ENCODE data around the gene ZNF286A.
"Not testable (repeated sequence)": the region's sequence is repeated elsewhere in the genome, so short reads cannot be mapped to it uniquely, and the experiment has no call there.

The ZNF286A gene

GRCh38 chr17:15704239-15704638 is 4.7 kb downstream of the ZNF286A start:
- DNase-seq, result not testable (repeated sequence)

- not testable (repeated sequence) for DNase-seq
Observed at GRCh38 chr17:15704813-15705212, 5.3 kb downstream of the ZNF286A start.

GRCh38 chr17:15708879-15709278 is 9.3 kb downstream of the ZNF286A start:
- not testable (repeated sequence) for DNase-seq

- DNase-seq, result not testable (repeated sequence)
Observed at GRCh38 chr17:15716601-15717563, 17.3 kb downstream of the ZNF286A start.

- DNase-seq, result not testable (repeated sequence)
Observed at GRCh38 chr17:15730535-15730934, 31.0 kb downstream of the ZNF286A start.

GRCh38 chr17:15731900-15732299 is 32.3 kb downstream of the ZNF286A start, which contains the start of gene TBC1D26:
Gene TBC1D26, plus strand, starts transcription at chr17:15732283. Its CDS starts 3,066 bp downstream, at chr17:15735349.
- not testable (repeated sequence) for DNase-seq

- DNase-seq, result not testable (repeated sequence)
Observed at GRCh38 chr17:15733174-15733789, 33.7 kb downstream of the ZNF286A start.

- DNase-seq, result not testable (repeated sequence)
Observed at GRCh38 chr17:15736578-15736977, 37.0 kb downstream of the ZNF286A start.

GRCh38 chr17:15738066-15738465 is 38.5 kb downstream of the ZNF286A start:
- no peak for DNase-seq

GRCh38 chr17:15739259-15739658 is 39.7 kb downstream of the ZNF286A start:
- DNase-seq, result not testable (repeated sequence)

GRCh38 chr17:15740041-15740440 is 40.5 kb downstream of the ZNF286A start:
- DNase-seq, result not testable (repeated sequence)

GRCh38 chr17:15740570-15741120 is 41.1 kb downstream of the ZNF286A start:
- DNase-seq, result no peak

GRCh38 chr17:15741624-15742023 is 42.1 kb downstream of the ZNF286A start:
- no peak for DNase-seq

- DNase-seq, result no peak
Observed at GRCh38 chr17:15742051-15742795, 42.7 kb downstream of the ZNF286A start.

GRCh38 chr17:15742921-15743320 is 43.4 kb downstream of the ZNF286A start:
- no peak for DNase-seq

GRCh38 chr17:15744074-15744676 is 44.6 kb downstream of the ZNF286A start:
- no peak for DNase-seq

GRCh38 chr17:15744885-15745284 is 45.3 kb downstream of the ZNF286A start:
- peak; percentile 87 for DNase-seq

- not testable (repeated sequence) for DNase-seq
Observed at GRCh38 chr17:15749403-15749802, 49.9 kb downstream of the ZNF286A start.

- peak; percentile 19 for DNase-seq
Observed at GRCh38 chr17:15768865-15769533, 69.4 kb downstream of the ZNF286A start.

All from NCI-H1092 treated with DMSO at 0.1 percent for 48 hours (cell line).